Measurements from ENCODE around the gene TM9SF4.

DNA sequence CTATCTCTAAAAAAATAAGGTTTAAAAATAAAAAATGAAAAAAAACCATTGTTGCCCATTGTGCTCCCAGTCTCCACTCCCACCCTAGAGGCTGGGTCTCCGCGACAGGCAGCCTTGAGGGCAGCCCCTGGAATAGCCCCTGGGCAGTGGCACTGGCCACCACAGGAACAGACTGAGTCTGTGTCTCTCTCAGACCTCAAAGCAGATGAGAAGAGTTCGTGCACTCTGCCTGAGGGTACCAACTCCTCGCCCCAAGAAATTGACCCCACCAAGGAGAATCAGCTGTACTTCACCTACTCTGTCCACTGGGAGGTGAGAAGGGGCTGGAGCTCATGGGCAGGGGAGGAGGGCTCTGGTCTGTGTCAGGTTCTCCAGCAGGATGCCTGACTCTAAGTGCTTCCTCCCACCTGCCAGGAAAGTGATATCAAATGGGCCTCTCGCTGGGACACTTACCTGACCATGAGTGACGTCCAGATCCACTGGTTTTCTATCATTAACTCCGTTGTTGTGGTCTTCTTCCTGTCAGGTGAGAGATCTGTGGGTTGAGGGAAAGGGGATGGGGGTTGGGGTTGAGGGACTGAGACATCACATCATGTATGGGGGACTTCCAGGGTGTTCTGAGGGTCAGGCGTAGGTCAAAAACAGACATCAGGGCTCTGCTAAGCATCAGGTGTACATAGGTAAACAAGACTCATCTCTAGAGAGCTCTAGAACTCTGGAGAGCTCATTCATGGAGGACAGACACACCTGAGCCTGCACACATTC is 35.6 kb downstream of the TM9SF4 start:
- TF ChIP-seq CTCF (IDR thresholded peaks at IDR 0.05) (no peak), POLR2AphosphoS5 (IDR thresholded peaks at IDR 0.05) (no peak)

Measured in esophagus muscularis mucosa (tissue), 3 donors.